CD4-positive, alpha-beta T cell treated with Interleukin-4 for 4 hours (primary cell): ENCODE data around the gene MGAT5B.
A peak's percentile ranks its signal among the peaks of the same experiment; 100 is the strongest.

Experiments
- DNase-seq: peaks from one replicate; pipeline ENCODE4 v3.0.0-alpha.2; 2020

Gene MGAT5B

GRCh38 chr17:76986365-76986764 lies 118.2 kb downstream of the MGAT5B start:
- DNase-seq: no peak

- no peak for DNase-seq
These were observed 119.4 kb downstream of the MGAT5B start for GRCh38 chr17:76987486-76988093.

- no peak for DNase-seq
These were observed 120.6 kb downstream of the MGAT5B start for GRCh38 chr17:76988796-76989195.

GRCh38 chr17:76989519-76989918 lies 121.3 kb downstream of the MGAT5B start:
- no peak for DNase-seq

- no peak for DNase-seq
These were observed 124.7 kb downstream of the MGAT5B start for GRCh38 chr17:76992891-76993290.

- DNase-seq: no peak
These were observed 125.4 kb downstream of the MGAT5B start for GRCh38 chr17:76993651-76994050.

- DNase-seq: no peak
These were observed 126.0 kb downstream of the MGAT5B start for GRCh38 chr17:76994237-76994637.

GRCh38 chr17:76995387-76996105 lies 127.3 kb downstream of the MGAT5B start:
- DNase-seq: no peak

GRCh38 chr17:76996741-76997694 lies 128.8 kb downstream of the MGAT5B start:
- no peak for DNase-seq

- DNase-seq: peak; percentile 84
These were observed 129.9 kb downstream of the MGAT5B start for GRCh38 chr17:76997981-76998531.

GRCh38 chr17:76998839-76999238 lies 130.6 kb downstream of the MGAT5B start:
- DNase-seq: no peak
